C1 segment of cervical spinal cord (tissue), 14 donors: ENCODE measurements around the gene HIVEP1.

Experiments
- DNase-seq, 14 donors: peaks; one replicate each; lab custom pipeline; 2025; lab: John Stamatoyannopoulos, UW

HIVEP1 gene

GRCh38 chr6:12017263-12017662 is 5.2 kb downstream of the HIVEP1 start:
- no peak for DNase-seq

DNA sequence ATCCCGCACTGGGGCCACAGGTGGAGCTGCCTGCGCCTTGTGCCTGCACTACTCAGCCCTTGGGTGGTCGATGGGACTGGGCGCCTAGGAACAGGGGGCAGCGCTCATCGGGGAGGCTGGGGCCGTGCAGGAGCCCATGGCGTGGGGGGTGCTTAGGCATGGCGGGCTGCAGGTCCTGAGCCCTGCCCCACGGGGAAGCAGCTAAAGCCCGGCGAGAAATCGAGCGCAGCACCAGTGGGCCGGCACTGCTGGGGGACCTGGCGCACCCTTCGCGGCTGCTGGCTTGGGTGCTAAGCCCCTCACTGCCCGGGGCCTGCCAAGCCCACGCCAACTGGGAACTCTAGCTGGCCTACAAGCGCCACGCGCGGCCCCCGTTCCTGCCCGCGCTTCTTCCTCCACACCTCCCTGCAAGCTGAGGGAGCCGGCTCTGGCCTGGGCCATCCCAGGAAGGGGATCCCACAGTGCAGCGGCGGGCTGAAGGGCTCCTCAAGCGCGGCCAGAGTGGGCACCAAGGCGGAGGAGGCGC is 5.8 kb downstream of the HIVEP1 start:
- DNase-seq = no peak

DNA sequence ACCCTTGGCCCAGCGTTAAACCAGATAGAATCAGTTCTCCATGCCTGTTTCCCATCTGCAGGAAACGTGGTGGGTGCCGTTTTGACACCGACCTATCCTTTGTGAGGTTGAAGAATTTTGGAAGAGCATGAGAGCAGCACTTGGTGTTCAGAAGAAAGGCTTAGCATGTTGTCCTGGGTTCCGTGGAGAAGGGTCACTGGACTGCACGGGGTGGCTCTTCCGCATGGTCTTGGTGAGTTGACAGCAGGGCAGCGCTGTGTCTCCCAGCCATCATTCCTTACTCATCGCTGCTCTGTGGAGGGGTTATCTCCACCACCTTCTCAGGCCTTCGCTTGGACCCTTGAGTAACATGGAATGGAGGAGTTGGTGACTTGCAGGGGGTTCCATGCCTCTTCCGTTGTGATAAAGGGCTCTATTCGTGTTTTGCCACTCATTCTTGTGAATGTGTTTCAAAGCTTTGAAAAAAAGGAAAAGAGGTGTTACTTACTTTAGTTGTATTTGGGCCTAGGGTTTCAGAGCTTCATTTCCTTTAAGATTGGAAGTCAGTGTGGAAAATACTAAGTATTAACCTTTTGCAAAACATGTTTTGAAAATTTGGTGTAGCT is 8.2 kb downstream of the HIVEP1 start:
- no peak for DNase-seq

- DNase-seq = no peak
Measured at GRCh38 chr6:12022481-12022880, 10.4 kb downstream of the HIVEP1 start.

- no peak for DNase-seq
Measured at GRCh38 chr6:12022953-12023388, 10.9 kb downstream of the HIVEP1 start.

- DNase-seq = no peak
Measured at GRCh38 chr6:12024216-12024615, 12.1 kb downstream of the HIVEP1 start.

DNA sequence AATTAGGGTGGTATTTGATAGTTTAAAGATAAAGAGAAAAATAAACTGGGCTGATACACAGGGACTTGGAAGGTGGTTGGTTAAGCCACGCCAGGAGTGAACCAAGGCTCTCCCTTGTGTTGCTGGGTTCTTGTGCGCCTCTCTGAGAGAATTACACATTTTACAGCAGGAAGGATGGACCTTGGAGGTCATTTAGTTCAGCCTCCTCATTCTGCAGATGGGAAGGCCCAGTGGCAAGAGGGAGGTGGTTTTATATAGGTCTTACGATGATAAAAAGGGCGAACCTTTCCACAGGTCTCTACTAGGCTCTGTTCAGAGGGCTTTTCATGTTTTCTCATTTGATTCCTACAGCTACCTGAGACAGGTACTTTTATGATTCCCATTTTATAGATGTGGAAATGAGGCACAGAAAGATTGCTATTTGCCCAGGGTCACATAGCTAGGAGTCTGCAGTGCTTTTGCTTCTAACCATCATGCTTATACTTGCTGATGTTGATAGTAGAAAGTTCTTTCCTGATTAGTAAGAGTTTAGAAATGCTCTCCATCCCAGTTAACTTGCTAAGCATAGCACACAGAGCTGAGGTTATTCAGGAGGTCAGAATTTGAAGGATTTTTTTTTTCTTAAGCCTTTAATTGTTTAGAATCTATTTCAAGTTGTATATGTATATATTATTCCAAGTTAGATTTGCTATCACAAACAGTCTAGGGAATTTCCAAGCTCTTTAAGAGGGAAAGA is 12.8 kb downstream of the HIVEP1 start:
- no peak for DNase-seq

DNA sequence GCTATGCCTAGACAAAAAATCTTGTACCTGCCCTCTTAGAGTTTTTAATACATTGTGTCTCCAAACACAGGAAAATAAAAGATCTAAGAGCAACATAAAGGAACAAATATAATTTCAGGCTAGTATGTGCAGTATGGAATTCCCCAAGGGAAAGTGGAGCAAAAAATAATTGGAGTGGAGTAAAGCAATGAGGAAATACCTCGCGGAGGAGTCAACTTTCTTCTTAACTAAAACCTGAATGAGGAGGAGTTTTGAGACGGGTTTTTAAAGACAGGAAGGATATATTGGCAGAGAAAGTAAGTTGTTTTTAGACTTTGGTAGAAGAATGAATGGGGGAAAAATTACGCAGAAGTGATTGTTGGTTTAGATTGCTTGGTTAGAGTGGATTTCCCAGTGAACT is 14.0 kb downstream of the HIVEP1 start:
- DNase-seq = no peak

- DNase-seq = no peak
Measured at GRCh38 chr6:12026833-12027232, 14.7 kb downstream of the HIVEP1 start.

DNA sequence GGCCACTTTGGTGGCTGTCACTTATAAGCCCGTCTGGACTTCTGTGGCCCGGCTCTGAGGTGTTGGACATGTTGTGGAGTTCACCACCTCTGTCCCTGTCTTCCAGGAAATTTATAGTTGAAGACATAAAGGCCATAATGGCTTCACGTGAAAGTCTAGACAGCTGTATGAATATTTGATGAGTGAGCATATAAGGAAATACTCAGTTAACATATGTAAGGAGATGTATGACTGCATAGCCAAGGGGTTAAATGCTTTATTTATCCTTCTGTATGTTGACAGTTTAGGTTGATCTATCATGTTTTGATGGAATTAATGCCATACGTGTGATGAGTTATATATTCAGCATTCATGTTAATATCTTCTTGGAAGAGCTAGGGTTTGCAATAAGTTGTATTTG is 16.1 kb downstream of the HIVEP1 start:
- DNase-seq = no peak

DNA sequence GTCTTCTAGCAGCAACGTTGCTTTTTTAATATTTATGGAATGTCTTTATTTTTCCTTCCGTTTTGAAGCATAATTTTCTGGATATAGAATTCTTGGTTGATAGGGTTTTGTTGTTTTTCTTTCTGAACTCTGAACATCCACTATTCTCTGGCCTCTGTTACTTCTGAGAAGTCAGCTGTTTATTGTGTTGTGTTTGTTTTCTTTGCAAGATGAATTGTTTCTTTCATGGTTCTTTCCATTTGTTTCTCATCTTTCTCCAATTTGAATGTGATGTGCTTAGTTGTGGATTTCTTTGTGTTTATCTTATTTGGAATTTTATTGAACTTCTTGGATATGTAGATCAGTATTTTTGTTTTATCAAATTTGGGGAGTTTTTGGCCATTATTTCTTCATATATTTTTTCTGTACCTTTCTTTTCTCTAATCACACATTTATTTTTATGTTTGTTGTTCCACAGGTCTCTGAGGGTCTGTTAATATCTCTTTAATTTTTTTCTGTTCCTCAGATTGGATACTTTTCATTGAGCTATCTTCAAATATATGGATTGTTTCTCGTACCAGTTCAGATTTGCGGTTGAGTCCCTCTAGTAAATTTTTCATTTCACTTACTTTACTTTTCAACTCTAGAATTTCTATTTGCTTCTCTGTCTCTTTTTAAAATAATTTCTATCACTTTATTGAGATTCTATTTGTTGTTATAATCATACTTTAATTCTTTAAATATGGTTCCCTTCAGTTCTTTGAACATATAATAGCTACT is 18.0 kb downstream of the HIVEP1 start:
- no peak for DNase-seq

GRCh38 chr6:12030993-12031550 is 19.0 kb downstream of the HIVEP1 start:
- DNase-seq = no peak

DNA sequence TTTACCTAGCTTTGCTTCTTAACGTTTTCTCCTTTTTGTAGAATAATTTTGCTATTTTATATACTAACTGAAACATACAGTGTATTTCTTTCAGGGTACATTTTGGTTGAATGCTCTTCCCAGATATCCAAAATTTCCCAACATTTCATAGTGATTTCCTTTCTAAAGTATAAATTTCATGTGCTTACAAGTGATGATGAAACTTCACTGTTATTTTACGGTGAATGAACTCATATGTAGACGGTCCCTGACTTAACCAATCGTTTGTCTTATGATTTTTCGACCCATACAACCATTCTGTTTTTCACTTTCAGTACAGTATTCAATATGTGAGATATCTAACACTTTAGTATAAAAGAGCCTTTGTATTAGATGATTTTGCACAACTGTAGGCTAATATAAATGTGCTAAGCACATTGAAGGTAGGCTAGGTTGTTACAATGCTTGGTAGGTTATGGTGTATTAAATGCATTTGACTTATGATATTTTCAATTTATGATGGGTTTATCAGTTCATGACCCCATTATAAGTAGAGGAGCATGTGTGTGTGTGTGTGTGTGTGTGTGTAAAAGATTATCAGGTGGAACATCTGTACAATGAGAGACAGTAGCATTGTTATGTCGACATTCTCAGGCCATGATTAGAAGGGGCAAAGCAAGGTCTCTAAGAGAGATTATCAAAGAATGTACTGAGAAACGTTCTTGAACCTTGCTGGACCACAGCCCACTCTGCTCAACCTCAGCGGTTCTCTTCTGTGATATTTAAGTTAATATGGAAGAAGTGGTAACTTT is 20.9 kb downstream of the HIVEP1 start:
- no peak for DNase-seq

DNA sequence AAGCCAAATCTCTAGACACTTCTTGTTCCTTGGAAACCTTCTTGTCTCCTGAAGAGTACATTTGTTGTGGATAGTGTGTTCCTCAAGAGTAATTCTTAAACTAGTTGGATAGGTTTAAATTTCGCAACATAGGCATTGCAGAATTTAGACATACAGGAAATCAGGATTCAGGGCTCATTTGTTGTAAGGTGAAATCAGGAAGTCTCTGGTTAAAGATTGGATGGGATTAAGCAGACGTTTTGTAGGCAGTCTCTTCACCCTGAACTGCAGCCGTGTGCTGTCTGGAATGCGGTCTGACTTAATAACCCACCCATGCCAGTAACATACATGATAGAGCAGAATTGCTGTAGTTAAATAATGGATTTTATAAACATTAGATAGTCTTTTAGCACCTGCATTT is 21.7 kb downstream of the HIVEP1 start:
- DNase-seq = no peak

GRCh38 chr6:12034349-12034748 is 22.2 kb downstream of the HIVEP1 start:
- DNase-seq = no peak

DNA sequence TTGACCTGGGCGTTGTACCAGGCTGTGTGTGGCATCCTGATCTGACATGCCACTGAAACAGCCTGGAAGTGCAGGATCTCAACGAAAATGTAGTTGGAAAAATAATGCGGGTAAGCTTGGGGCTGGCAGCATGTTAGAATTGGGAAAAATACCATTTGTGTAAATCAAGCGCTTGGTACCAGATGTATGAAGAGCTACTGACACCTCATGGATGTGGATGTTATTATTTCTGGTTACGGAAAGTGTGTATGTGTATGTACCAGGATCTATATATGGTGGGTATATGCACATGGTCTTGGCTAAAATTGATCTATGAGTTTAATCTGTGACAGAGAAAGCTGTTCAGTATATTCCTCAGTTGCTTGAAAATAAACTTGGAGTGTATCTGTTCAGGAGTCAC is 22.7 kb downstream of the HIVEP1 start:
- no peak for DNase-seq

DNA sequence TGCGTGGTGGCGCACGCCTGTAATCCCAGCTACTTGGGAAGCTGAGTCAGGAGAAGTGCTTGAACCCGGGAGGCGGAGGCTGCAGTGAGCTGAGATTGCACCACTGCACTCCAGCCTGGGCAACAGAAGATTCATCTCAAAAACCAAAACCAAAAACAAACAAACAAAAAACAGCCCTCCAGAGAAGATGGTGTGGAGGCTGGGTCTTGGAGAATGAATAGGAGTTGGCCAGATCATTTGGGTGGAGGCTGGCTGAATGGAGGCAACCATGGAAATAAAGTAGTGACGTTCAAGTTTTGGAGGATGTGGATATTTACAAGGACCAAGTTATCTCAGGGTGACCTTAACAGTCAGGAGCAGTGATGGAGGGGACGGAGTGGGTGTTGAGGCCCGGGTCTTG is 24.7 kb downstream of the HIVEP1 start:
- no peak for DNase-seq

DNA sequence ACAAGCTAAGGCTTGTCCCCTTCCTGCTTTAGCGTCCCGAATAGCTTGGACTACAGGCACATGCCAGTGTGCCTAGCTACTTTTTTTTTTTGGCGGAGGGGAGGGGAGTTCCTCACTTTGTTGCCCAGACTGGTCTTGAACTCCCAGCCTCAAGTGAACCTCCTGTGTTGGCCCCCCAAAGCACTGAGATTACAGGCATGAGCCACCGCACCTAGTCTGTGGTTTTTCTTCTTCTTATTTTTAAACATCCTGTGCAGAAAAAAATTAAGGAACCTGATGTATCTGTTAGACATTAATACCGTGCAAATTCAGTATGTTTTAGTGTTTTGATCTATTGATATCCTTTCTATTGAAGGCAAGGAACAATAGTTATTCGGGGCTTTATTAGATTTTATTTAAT is 25.7 kb downstream of the HIVEP1 start:
- no peak for DNase-seq

DNA sequence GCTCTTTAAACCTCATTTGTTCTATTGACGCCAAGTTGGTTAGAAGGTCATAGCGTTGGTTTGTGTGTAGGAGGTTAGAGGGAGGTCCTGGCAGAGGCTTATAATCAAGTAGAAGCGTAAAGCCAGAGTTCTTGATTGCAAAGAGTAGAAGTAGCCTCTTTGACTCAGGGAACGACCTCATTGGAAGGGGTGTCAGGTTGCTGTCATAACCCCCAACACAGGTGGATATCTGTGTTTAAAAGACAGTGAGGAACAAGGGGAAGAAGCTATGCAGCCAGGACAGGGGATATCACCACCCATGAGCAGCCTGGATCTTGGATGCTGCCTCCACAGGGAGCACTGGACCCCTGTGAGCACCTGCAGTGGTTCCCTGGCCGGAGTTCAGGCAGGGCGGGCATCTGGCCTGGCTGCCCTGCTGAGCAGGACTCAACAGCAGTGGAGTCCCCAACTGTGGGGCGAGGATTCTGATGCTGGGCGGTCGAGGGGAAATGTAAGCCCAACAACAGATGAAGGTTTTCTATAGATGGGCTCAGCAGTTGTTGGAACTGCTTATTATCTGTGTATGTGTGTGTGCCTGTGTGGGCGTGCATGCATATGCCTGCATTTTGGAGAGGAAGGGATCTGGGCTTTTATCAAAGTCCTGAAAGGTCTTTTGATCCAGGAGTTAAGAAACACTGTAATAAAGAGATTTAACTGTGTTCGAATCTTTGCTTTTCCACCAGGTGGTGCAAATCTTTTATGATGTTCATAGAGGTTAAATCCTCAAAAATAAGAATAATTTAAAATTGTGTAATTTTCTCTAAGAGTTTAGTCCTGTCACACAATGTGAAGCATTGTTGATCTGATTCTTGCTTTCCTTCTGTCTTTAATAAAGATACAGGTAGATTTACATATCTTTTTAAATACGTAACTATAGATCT is 27.7 kb downstream of the HIVEP1 start:
- DNase-seq = no peak

GRCh38 chr6:12047304-12047703 is 35.2 kb downstream of the HIVEP1 start:
- no peak for DNase-seq
